ENCODE data around the gene IL6R. TPM values are rescaled to one million over a fixed set of nuclear protein-coding genes. Genes with fewer than 3 reads are reported as not detected.
"Not testable (repeated sequence)": the region's sequence is repeated elsewhere in the genome, so short reads cannot be mapped to it uniquely, and the experiment has no call there.

Gene IL6R
- total RNA-seq, 1 experiment from 2014 or later: 13.8 TPM

GRCh38 chr1:154479764-154480421, 74.8 kb downstream of the IL6R start:
- peak; percentile 87 for DNase-seq (ENCODE audit: low read depth)

GRCh38 chr1:154481053-154481452, 75.9 kb downstream of the IL6R start:
- DNase-seq (ENCODE audit: low read depth): no peak

- peak; percentile 68 for DNase-seq (ENCODE audit: low read depth)
These were observed 79.0 kb downstream of the IL6R start for GRCh38 chr1:154483941-154484803.

- DNase-seq (ENCODE audit: low read depth): no peak
These were observed 80.0 kb downstream of the IL6R start for GRCh38 chr1:154485106-154485505.

- no peak for DNase-seq (ENCODE audit: low read depth)
These were observed 80.9 kb downstream of the IL6R start for GRCh38 chr1:154485910-154486496.

GRCh38 chr1:154486756-154487155, 81.6 kb downstream of the IL6R start:
- DNase-seq (ENCODE audit: low read depth): not testable (repeated sequence)

GRCh38 chr1:154488922-154489321, 83.8 kb downstream of the IL6R start:
- no peak for DNase-seq (ENCODE audit: low read depth)

GRCh38 chr1:154489695-154490274, 84.6 kb downstream of the IL6R start:
- DNase-seq (ENCODE audit: low read depth): no peak

- DNase-seq (ENCODE audit: low read depth): no peak
These were observed 85.2 kb downstream of the IL6R start for GRCh38 chr1:154490317-154490716.

GRCh38 chr1:154492115-154492514, 87.0 kb downstream of the IL6R start:
- no peak for DNase-seq (ENCODE audit: low read depth)

- no peak for DNase-seq (ENCODE audit: low read depth)
These were observed 88.1 kb downstream of the IL6R start for GRCh38 chr1:154493276-154493675.

- DNase-seq (ENCODE audit: low read depth): no peak
These were observed 90.5 kb downstream of the IL6R start for GRCh38 chr1:154495496-154496273.

GRCh38 chr1:154496383-154496782, 91.2 kb downstream of the IL6R start:
- DNase-seq (ENCODE audit: low read depth): no peak

- DNase-seq (ENCODE audit: low read depth): no peak
These were observed 92.1 kb downstream of the IL6R start for GRCh38 chr1:154497026-154497806.

GRCh38 chr1:154499446-154499845, 94.3 kb downstream of the IL6R start:
- peak; percentile 59 for DNase-seq (ENCODE audit: low read depth)

- no peak for DNase-seq (ENCODE audit: low read depth)
These were observed 95.4 kb downstream of the IL6R start for GRCh38 chr1:154500533-154500932.

GRCh38 chr1:154501423-154502065, 96.4 kb downstream of the IL6R start:
- DNase-seq (ENCODE audit: low read depth): no peak

- no peak for DNase-seq (ENCODE audit: low read depth)
These were observed 97.1 kb downstream of the IL6R start, which contains the start of the genes SHE and TDRD10 for GRCh38 chr1:154502066-154502743. SHE (minus strand) TSS chr1:154502412; CDS start chr1:154502026, 386 bp downstream. TDRD10 (plus strand) TSS chr1:154502219; CDS start chr1:154506904, 4,685 bp downstream.

GRCh38 chr1:154502744-154503115, 97.6 kb downstream of the IL6R start:
- no peak for DNase-seq (ENCODE audit: low read depth)

Measured in HT1080 (cell line).